GM10266 (cell line): ENCODE results near the gene SNRPE.

Source experiments
- DNase-seq: peaks from one replicate; pipeline ENCODE4 v3.0.0; 2012; ENCODE audit errors: extremely low spot score
- CTCF ChIP-seq: IDR thresholded peaks from 2 replicates; pipeline ENCODE4 v1.5.1; 2012; ENCODE audit warnings: mild to moderate bottlenecking, low read depth; ENCODE audit not compliant: control insufficient read depth, insufficient read depth; ENCODE audit errors: missing control alignments

Gene SNRPE

GRCh38 chr1:203888807-203889251, 27.4 kb downstream of the SNRPE start:
- TF ChIP-seq CTCF = no peak
- no peak for DNase-seq

- no peak for DNase-seq
- no peak for TF ChIP-seq CTCF
Observed at GRCh38 chr1:203891950-203892349, 30.6 kb downstream of the SNRPE start.

- no peak for DNase-seq
- TF ChIP-seq CTCF = no peak
Observed at GRCh38 chr1:203898458-203899352, 37.3 kb downstream of the SNRPE start.

GRCh38 chr1:203899353-203899716, 37.9 kb downstream of the SNRPE start:
- no peak for DNase-seq
- no peak for TF ChIP-seq CTCF

- TF ChIP-seq CTCF = no peak
Observed at GRCh38 chr1:203899869-203900714, 38.7 kb downstream of the SNRPE start.

GRCh38 chr1:203901581-203901980, 40.2 kb downstream of the SNRPE start:
- DNase-seq = no peak
- no peak for TF ChIP-seq CTCF

More at GRCh38 chr1:203899869-203900714, 38.7 kb downstream of the SNRPE start:
- no peak for DNase-seq

GRCh38 chr1:203905275-203905674, 43.9 kb downstream of the SNRPE start:
- no peak for TF ChIP-seq CTCF
- DNase-seq = no peak
